ENCODE results near the gene PHYHIPL.

Gene PHYHIPL

GRCh38 chr10:59176241-59177030 is at the start of gene PHYHIPL:
Gene PHYHIPL, plus strand, starts transcription at chr10:59176643. Its CDS starts 211 bp downstream, at chr10:59176854.
- DNase-seq: no peak

- no peak for DNase-seq
Observed at GRCh38 chr10:59126991-59127390, 49.5 kb upstream of the PHYHIPL start.

GRCh38 chr10:59127991-59128390 is 48.5 kb upstream of the PHYHIPL start:
- DNase-seq: no peak

- no peak for DNase-seq
Observed at GRCh38 chr10:59129867-59130266, 46.6 kb upstream of the PHYHIPL start.

GRCh38 chr10:59131666-59132065 is 44.8 kb upstream of the PHYHIPL start:
- DNase-seq: no peak

- DNase-seq: no peak
Observed at GRCh38 chr10:59133841-59134593, 42.4 kb upstream of the PHYHIPL start.

GRCh38 chr10:59134785-59135184 is 41.7 kb upstream of the PHYHIPL start:
- no peak for DNase-seq

GRCh38 chr10:59135275-59135674 is 41.2 kb upstream of the PHYHIPL start:
- DNase-seq: no peak

GRCh38 chr10:59138052-59138451 is 38.4 kb upstream of the PHYHIPL start:
- DNase-seq: no peak

- no peak for DNase-seq
Observed at GRCh38 chr10:59143544-59143943, 32.9 kb upstream of the PHYHIPL start.

- DNase-seq: no peak
Observed at GRCh38 chr10:59148701-59149100, 27.7 kb upstream of the PHYHIPL start.

GRCh38 chr10:59155556-59155955 is 20.9 kb upstream of the PHYHIPL start:
- no peak for DNase-seq

- DNase-seq: no peak
Observed at GRCh38 chr10:59167512-59167911, 8.9 kb upstream of the PHYHIPL start.

GRCh38 chr10:59172567-59172966 is 3.9 kb upstream of the PHYHIPL start:
- DNase-seq: no peak

- DNase-seq: no peak
Observed at GRCh38 chr10:59173414-59173813, 3.0 kb upstream of the PHYHIPL start.

- DNase-seq: no peak
Observed at GRCh38 chr10:59175538-59176240, 754 bp upstream of the PHYHIPL start.

- no peak for DNase-seq
Observed at GRCh38 chr10:59177031-59177797, 771 bp downstream of the PHYHIPL start.

- DNase-seq: no peak
Observed at GRCh38 chr10:59177836-59178235, 1.4 kb downstream of the PHYHIPL start.

GRCh38 chr10:59179068-59179467 is 2.6 kb downstream of the PHYHIPL start:
- DNase-seq: no peak

GRCh38 chr10:59180689-59181270 is 4.3 kb downstream of the PHYHIPL start:
- no peak for DNase-seq

- DNase-seq: no peak
Observed at GRCh38 chr10:59181668-59182067, 5.2 kb downstream of the PHYHIPL start.

- no peak for DNase-seq
Observed at GRCh38 chr10:59190332-59190731, 13.9 kb downstream of the PHYHIPL start.
